PC-3 (cell line): ENCODE measurements around the gene NEK11. TPM values are rescaled to one million over a fixed set of nuclear protein-coding genes. Genes with fewer than 3 reads are reported as not detected.

ENCODE experiments used
- ATAC-seq: fragments of 200-7000 bp; cut with Tn5 transposase; 2 replicates; pipeline ENCODE4 v1.9.1; 2020; ENCODE audit warnings: mild to moderate bottlenecking, moderate library complexity
- BruUV-seq: library from RNA; stranded (reverse); fragments of 400-500 nt; replicated peaks from 2 replicates; lab custom pipeline; 2021; lab: Mats Ljungman, UMichigan
- CTCF ChIA-PET: fragments of 300-600 bp; sonication (Branson Sonifier 250); formaldehyde crosslinking; loops from one replicate; lab custom pipeline; 2022; ENCODE audit warnings: antibody characterized with exemption; lab: Charles Lee
- POLR2A ChIA-PET: fragments of 300-600 bp; sonication (Branson Sonifier 250); formaldehyde crosslinking; loops from one replicate; lab custom pipeline; 2022; ENCODE audit warnings: antibody characterized with exemption; ENCODE audit not compliant: unreplicated experiment; lab: Charles Lee
- DNase-seq: peaks from one replicate; pipeline ENCODE4 v3.0.0-alpha.2; 2015
- H2AFZ ChIP-seq: fragments of 300-600 bp; sonication (generic); 2 replicates; pipeline ENCODE4 v1.6.0; 2016; ENCODE audit warnings: antibody characterized with exemption, low read length
- H3F3A ChIP-seq: fragments of 300-600 bp; sonication (generic); one replicate; pipeline ENCODE4 v1.6.0; 2017; ENCODE audit warnings: antibody characterized with exemption, low read length, control low read depth, mild to moderate bottlenecking; ENCODE audit not compliant: unreplicated experiment
- H3K27ac ChIP-seq: fragments of 300-600 bp; sonication (generic); 2 replicates; pipeline ENCODE4 v1.5.1; 2016; ENCODE audit warnings: mild to moderate bottlenecking, low read length
- H3K27me3 ChIP-seq: fragments of 300-600 bp; sonication (generic); 2 replicates; pipeline ENCODE4 v1.6.1; 2016; ENCODE audit warnings: low read length, mixed read lengths
- H3K36me3 ChIP-seq: fragments of 300-600 bp; sonication (generic); 2 replicates; pipeline ENCODE4 v1.6.1; 2016; ENCODE audit warnings: low read depth, mixed run types, low read length, mixed read lengths
- H3K4me1 ChIP-seq: fragments of 300-600 bp; sonication (generic); 2 replicates; pipeline ENCODE4 v1.5.1; 2016; ENCODE audit warnings: low read length; ENCODE audit not compliant: insufficient read depth
- H3K4me2 ChIP-seq: fragments of 300-600 bp; sonication (generic); 2 replicates; pipeline ENCODE4 v1.6.0; 2016; ENCODE audit warnings: low read length
- H3K4me3 ChIP-seq: fragments of 300-600 bp; sonication (generic); 2 replicates; pipeline ENCODE4 v1.5.1; 2016; ENCODE audit warnings: mild to moderate bottlenecking, low read length, mixed read lengths
- H3K79me2 ChIP-seq: fragments of 300-600 bp; sonication (generic); 2 replicates; pipeline ENCODE4 v1.6.1; 2017; ENCODE audit warnings: low read length, mixed read lengths
- H3K9ac ChIP-seq: fragments of 300-600 bp; sonication (generic); 2 replicates; pipeline ENCODE4 v1.6.0; 2016; ENCODE audit warnings: mild to moderate bottlenecking, low read length
- H3K9me2 ChIP-seq: fragments of 300-600 bp; sonication (generic); replicated peaks from 2 replicates; pipeline ENCODE4 v1.6.1; 2016; ENCODE audit warnings: mixed run types, low read length, mixed read lengths
- H3K9me3 ChIP-seq: fragments of 300-600 bp; sonication (generic); 2 replicates; pipeline ENCODE4 v1.6.1; 2016; ENCODE audit warnings: low read length, mixed read lengths
- H4K20me1 ChIP-seq: fragments of 300-600 bp; sonication (generic); 2 replicates; pipeline ENCODE4 v1.6.1; 2016; ENCODE audit warnings: low read length, mixed read lengths
- EZH2 ChIP-seq: fragments of 300-600 bp; sonication (generic); IDR thresholded peaks from one replicate; pipeline ENCODE4 v1.6.1; 2017; ENCODE audit warnings: antibody characterized with exemption, mild to moderate bottlenecking, low read length; ENCODE audit not compliant: unreplicated experiment
- EZH2phosphoT487 ChIP-seq: fragments of 300-600 bp; sonication (generic); IDR thresholded peaks from 2 replicates; pipeline ENCODE4 v1.6.1; 2018; ENCODE audit warnings: mild to moderate bottlenecking, antibody characterized with exemption, low read length, borderline replicate concordance
- intact Hi-C: fragments of 100-400 bp; cut with micrococcal nuclease; formaldehyde crosslinking; loops from 2 replicates; pipeline ENCODE4 v1.9.0; 2023
- total RNA-seq: library from RNA; depleted of rRNA; stranded (reverse); fragments of >200 nt; gene quantifications from 2 replicates; pipeline ENCODE4 v1.2.3, GENCODE V29; 2014
- TF ChIP-seq, protein P1 (sequence below): fragments of 300-600 bp; sonication (generic); conservative IDR thresholded peaks from 2 replicates; pipeline ENCODE4 v1.5.1; 2017; ENCODE audit warnings: antibody characterized with exemption, low read depth, mild to moderate bottlenecking, low read length

The NEK11 gene
- total RNA-seq, 1 experiment from 2014 or later = 3.1 TPM

DNA sequence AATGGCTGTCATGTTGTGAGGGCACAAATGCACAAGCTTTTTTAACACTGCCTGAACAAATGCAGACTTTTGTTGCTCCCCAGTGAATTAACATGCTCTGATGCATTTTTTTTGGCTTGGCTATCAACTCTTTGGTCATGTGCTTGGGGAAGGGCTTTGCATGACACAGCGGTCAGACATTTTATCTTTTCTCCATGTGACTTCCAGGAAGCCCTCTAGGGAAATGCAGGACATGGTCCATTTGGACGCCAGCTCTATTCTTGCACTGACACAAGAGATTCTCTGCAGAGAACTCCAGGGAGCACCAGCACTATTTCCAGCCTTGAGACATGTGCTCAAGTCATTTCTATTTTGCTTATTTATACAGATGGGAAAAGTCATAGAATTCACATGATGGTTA, 46.2 kb downstream of the NEK11 start:
- Histone ChIP-seq H3K79me2 (no peaks in the 10 kb centered on the region), H3K9me3 (no peaks in the 10 kb centered on the region), H4K20me1 (no peaks in the 10 kb centered on the region), H3F3A (no peaks in the 10 kb centered on the region), H3K9me2 (no peaks in the 10 kb centered on the region), H3K4me2 (no peak overlapping the region), H3K4me1 (no peaks in the 10 kb centered on the region), H3K36me3 (no peaks in the 10 kb centered on the region), H3K9ac (no peak overlapping the region), H2AFZ (no peak overlapping the region), H3K4me3 (no peak overlapping the region), H3K27ac (no peak overlapping the region), H3K27me3 (no peaks in the 10 kb centered on the region)
- TF ChIP-seq EZH2phosphoT487 (no peak), EZH2 (no peak)
- TF ChIP-seq, protein P1, sequence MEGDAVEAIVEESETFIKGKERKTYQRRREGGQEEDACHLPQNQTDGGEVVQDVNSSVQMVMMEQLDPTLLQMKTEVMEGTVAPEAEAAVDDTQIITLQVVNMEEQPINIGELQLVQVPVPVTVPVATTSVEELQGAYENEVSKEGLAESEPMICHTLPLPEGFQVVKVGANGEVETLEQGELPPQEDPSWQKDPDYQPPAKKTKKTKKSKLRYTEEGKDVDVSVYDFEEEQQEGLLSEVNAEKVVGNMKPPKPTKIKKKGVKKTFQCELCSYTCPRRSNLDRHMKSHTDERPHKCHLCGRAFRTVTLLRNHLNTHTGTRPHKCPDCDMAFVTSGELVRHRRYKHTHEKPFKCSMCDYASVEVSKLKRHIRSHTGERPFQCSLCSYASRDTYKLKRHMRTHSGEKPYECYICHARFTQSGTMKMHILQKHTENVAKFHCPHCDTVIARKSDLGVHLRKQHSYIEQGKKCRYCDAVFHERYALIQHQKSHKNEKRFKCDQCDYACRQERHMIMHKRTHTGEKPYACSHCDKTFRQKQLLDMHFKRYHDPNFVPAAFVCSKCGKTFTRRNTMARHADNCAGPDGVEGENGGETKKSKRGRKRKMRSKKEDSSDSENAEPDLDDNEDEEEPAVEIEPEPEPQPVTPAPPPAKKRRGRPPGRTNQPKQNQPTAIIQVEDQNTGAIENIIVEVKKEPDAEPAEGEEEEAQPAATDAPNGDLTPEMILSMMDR = no peak
- intact Hi-C loops = no loop called here
- ChIA-PET CTCF (no interaction called here), POLR2A (no interaction called here)
- ATAC-seq (no peak), DNase-seq (no peak)
- BruUV-seq = no TSS peak

DNA sequence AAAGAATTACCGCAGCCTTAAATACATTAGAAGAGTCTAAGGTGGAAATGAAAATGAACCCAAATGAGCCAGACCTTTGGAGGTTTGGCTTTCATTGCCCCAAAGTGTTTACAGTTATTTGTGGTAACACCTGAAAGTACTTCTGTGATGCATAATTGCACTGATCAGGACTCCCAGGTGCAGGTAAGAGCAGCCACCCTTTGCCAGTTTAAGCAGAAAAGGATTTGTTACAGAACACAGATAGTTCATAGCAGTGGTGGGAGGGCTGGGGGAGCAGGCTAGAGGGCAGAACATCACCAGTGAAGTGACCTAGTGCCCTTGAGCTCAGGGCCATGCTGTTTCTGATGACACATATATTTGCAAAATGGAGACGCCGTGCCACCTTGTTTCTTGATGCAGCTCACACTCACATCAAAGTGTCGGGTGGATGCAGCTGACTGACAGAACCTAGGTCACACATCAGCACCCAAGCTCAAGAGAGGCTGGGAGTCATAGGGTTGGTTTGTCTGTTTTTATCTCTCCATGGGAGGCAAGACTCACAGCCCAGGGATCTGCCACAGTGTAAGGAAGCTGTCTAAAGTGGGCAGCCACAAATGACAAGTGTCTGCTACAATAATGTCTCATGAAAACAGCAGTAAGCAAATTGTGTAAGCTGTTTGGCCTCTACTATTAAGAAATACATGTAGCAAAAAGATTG, 49.1 kb downstream of the NEK11 start:
- H3K27ac ChIP-seq = no peak overlapping the region
- POLR2A ChIA-PET = no interaction called here
- H4K20me1 ChIP-seq = no peaks in the 10 kb centered on the region
- ATAC-seq (no peak), DNase-seq (no peak)
- H3K9me2 ChIP-seq = no peaks in the 10 kb centered on the region
- H2AFZ ChIP-seq = no peak overlapping the region
- H3K4me2 ChIP-seq = no peak overlapping the region
- no peaks in the 10 kb centered on the region for H3F3A ChIP-seq
- no peaks in the 10 kb centered on the region for H3K9me3 ChIP-seq
- TF ChIP-seq, protein P1 = no peak
- TF ChIP-seq EZH2 (no peak), EZH2phosphoT487 (no peak)
- no peaks in the 10 kb centered on the region for H3K36me3 ChIP-seq
- H3K4me3 ChIP-seq = no peak overlapping the region
- H3K9ac ChIP-seq = no peak overlapping the region
- no TSS peak for BruUV-seq
- CTCF ChIA-PET = no interaction called here
- no peaks in the 10 kb centered on the region for H3K79me2 ChIP-seq
- H3K27me3 ChIP-seq = no peaks in the 10 kb centered on the region
- intact Hi-C loops = no loop called here
- H3K4me1 ChIP-seq = no peaks in the 10 kb centered on the region

DNA sequence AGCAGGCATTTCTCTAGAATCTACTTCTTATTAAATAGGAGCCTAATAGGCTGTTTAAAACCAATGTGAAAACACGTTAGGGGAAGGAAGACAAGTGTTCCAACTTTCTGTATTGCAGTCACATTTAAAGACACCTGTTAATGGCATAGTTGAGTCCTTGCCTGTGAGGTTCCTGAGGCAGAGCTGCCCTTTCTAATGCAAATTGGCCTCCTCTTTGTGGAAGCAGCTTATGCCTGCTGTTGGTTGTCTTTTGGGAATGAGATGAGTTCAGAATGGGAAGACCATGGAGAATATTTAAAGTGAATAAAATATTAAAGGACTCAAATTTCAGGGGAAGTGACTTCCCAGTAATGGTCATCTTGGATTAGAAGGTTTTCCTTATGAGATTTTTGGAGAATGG, 51.2 kb downstream of the NEK11 start:
- no peaks in the 10 kb centered on the region for H3K36me3 ChIP-seq
- DNase-seq (no peak), ATAC-seq (no peak)
- H3K27ac ChIP-seq = no peak overlapping the region
- no peak overlapping the region for H3K4me3 ChIP-seq
- no peaks in the 10 kb centered on the region for H3F3A ChIP-seq
- intact Hi-C loops = no loop called here
- no peak overlapping the region for H3K9ac ChIP-seq
- TF ChIP-seq, protein P1 = no peak
- no peak for TF ChIP-seq EZH2phosphoT487
- TF ChIP-seq EZH2 = no peak
- H4K20me1 ChIP-seq = no peaks in the 10 kb centered on the region
- no peaks in the 10 kb centered on the region for H3K79me2 ChIP-seq
- no peak overlapping the region for H3K4me2 ChIP-seq
- H3K27me3 ChIP-seq = no peaks in the 10 kb centered on the region
- BruUV-seq = no TSS peak
- no peaks in the 10 kb centered on the region for H3K9me2 ChIP-seq
- no peak overlapping the region for H2AFZ ChIP-seq
- POLR2A ChIA-PET = no interaction called here
- H3K4me1 ChIP-seq = no peaks in the 10 kb centered on the region
- CTCF ChIA-PET = no interaction called here
- H3K9me3 ChIP-seq = no peaks in the 10 kb centered on the region
